ENCODE measurements around the gene RAD51B.
A peak's percentile ranks its signal among the peaks of the same experiment; 100 is the strongest.

The RAD51B gene

DNA sequence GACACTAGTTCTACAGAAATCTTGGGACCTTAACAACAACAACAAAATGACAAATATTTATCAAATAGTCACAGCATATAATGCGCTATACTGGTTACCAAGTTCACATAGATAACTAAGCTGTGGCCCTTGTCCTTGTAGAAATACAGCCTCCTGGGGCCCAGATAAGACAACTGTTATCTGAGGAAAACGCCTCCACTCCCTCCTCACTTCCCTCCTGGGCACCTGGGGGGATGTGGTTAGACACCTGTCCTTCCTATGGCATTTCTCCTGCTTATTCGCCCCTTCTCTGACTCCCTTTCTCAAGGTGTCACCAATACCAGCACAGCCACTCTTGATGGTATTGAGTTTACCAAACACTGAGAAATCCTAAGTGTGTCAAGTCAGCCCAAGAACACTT is 419.4 kb downstream of the RAD51B start:
- Mint-ChIP-seq H3K4me3 (no peak overlapping the region), H3K27ac (peak overlapping the region in 2 of 3 experiments; percentile 93), H3K27me3 (ENCODE audit: low read depth) (no peaks in the 10 kb centered on the region), H3K36me3 (ENCODE audit: low read depth) (no peaks in the 10 kb centered on the region), H3K4me1 (peaks cover 61% of the 10 kb centered on the region), H3K9me3 (peaks cover 2% of the 10 kb centered on the region)
- TF ChIP-seq, protein P1, sequence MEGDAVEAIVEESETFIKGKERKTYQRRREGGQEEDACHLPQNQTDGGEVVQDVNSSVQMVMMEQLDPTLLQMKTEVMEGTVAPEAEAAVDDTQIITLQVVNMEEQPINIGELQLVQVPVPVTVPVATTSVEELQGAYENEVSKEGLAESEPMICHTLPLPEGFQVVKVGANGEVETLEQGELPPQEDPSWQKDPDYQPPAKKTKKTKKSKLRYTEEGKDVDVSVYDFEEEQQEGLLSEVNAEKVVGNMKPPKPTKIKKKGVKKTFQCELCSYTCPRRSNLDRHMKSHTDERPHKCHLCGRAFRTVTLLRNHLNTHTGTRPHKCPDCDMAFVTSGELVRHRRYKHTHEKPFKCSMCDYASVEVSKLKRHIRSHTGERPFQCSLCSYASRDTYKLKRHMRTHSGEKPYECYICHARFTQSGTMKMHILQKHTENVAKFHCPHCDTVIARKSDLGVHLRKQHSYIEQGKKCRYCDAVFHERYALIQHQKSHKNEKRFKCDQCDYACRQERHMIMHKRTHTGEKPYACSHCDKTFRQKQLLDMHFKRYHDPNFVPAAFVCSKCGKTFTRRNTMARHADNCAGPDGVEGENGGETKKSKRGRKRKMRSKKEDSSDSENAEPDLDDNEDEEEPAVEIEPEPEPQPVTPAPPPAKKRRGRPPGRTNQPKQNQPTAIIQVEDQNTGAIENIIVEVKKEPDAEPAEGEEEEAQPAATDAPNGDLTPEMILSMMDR (IDR thresholded peaks at IDR 0.05; ENCODE audit: unreplicated experiment in 3 of 3) = no peak

DNA sequence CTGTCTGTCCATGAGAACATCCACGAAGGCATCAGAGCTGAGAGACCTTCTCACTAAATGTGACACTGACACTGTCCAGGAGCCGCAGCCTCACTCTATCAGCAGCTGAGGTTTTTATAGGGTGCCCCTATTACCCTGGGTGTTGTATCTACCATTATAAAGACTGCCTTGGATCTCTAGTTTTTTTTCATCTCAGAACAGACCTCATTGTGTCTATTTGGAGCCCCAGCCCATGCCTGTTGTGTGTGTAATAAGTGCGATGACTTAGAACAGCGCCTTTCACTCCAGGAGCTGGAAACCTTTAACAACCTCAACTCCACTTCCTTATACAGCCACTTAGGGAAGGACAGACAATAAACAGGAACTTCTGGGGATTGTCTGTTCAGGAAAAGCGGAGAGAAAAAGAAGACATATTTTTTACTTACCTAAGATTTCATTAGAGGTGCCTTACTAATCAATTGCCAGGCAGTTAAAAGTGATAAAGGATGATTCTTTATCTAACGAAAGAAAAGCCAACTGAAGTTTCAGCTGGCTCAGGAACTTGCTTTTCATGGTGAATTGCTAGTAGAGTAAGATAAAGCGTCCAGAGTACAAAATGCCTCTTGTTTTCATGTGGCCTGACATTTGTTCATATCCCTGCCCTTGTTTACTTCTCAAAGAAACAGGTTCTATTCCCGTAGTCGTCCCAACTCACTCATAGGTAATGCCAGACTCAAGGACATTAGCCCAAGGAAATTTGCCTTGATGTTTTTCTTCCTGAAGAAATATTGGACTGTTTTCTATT is 420.6 kb downstream of the RAD51B start:
- Mint-ChIP-seq H3K4me3 (peak overlapping the region in 1 of 3 experiments; percentile 31), H3K4me1 (peaks cover 70% of the 10 kb centered on the region), H3K9me3 (peaks cover 2% of the 10 kb centered on the region), H3K27me3 (ENCODE audit: low read depth) (no peaks in the 10 kb centered on the region), H3K36me3 (ENCODE audit: low read depth) (no peaks in the 10 kb centered on the region), H3K27ac (peak overlapping the region in 2 of 3 experiments; percentile 63 to 93)
- TF ChIP-seq, protein P1 (IDR thresholded peaks at IDR 0.05; ENCODE audit: unreplicated experiment in 3 of 3) = no peak

DNA sequence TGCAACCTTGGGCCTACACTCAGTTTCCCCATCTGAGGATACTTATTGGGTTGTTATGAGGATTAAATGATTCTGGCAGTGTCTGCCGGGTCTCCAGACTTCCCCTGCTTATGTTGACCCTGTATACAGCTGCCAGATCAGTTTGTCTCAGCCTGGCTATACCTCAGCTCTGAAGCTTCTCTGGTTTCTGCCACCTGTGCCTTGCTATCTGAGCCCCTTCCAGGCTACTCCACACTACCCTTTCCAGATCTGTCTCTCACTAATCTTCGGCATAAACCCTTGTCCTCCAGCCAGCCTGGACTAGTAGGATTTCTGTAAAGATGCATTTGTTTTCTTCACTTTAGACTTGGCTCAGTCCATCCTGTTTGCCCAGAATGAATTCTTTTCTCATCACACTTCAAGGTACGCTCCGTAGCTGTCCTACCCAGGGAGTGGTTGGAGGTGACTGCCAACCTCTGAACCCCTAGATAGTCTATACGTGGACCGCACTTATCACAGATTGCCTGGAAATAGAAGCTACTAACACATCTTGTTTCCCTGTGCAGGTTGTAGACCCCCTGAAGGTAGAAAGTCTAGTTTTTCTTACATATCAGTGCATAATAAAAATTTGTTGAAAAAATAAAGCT is 422.4 kb downstream of the RAD51B start:
- Mint-ChIP-seq H3K4me3 (peak overlapping the region in 1 of 3 experiments; percentile 62), H3K36me3 (ENCODE audit: low read depth) (no peaks in the 10 kb centered on the region), H3K27ac (peak overlapping the region in 2 of 3 experiments; percentile 90 to 95), H3K27me3 (ENCODE audit: low read depth) (no peaks in the 10 kb centered on the region), H3K9me3 (peaks cover 2% of the 10 kb centered on the region), H3K4me1 (peaks cover 80% of the 10 kb centered on the region)
- TF ChIP-seq, protein P1 (IDR thresholded peaks at IDR 0.05; ENCODE audit: unreplicated experiment in 3 of 3) = no peak

DNA sequence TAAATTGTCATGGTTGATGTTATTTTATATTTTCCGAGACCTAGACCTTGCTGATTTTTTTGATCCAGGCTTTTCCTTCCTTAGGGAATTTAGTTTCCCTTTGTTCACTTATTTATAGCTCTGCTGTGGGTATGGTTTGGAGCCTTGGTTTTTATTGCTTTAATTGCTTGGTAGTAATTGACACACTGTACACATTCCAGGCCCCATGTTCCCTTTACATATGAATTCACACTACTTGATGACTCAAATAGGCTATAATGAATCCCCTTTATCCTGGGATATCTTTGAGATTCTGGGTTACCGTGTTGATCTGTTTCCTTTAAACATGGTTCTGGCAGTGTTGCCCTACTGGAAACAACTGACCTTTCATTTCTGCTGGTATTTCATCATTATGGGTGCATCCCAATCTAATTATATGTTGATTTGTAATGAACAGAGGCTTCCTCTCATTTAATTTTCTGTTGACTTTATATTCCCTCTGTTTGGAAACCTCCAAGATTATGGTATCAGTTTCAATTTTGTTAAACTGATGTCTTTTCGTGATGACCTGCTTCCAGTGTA is 424.0 kb downstream of the RAD51B start:
- H3K4me3 Mint-ChIP-seq = peak overlapping the region in 1 of 3 experiments; percentile 18
- H3K9me3 Mint-ChIP-seq = peaks cover 2% of the 10 kb centered on the region
- TF ChIP-seq, protein P1 (IDR thresholded peaks at IDR 0.05; ENCODE audit: unreplicated experiment in 3 of 3) = no peak
- peak overlapping the region in 2 of 3 experiments; percentile 96 to 97 for H3K27ac Mint-ChIP-seq
- no peaks in the 10 kb centered on the region for H3K36me3 Mint-ChIP-seq (ENCODE audit: low read depth)
- peaks cover 89% of the 10 kb centered on the region for H3K4me1 Mint-ChIP-seq
- no peaks in the 10 kb centered on the region for H3K27me3 Mint-ChIP-seq (ENCODE audit: low read depth)

DNA sequence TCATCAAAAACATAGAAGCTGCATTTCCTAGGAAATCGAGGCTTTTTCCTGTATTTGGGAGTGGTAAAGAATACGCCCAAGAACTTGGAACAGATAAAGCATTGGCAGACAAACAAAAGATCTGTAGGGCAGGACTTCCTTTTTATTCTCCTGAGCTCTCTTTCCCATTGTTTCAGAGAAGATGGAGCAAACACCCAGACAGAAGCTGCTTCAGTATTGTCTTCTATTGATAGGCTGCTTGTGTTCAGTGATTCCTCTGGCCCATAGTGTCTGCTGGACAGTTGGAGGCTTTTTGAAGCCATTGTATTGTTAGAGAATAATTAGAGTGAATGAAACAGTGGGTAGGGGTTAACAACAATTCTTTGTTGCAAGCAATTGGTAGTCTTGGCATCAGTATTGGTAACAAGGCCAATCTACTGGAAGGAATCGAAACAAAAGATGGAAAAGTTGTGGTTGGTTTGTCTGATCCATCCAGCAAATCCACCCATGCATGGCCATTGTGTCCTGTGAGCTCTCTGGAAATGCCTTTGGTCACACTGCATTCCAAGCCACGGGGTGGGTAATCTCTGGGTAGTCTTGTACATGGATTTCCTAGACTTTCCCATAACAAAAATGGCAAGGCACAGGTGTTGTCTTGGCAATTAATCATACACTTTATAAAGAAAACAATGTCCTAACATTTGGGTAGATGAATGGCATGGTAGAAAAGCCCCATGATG is 424.8 kb downstream of the RAD51B start:
- Mint-ChIP-seq H3K9me3 (peaks cover 2% of the 10 kb centered on the region), H3K4me3 (peak overlapping the region in 2 of 3 experiments; percentile 2 to 23), H3K27ac (peak overlapping the region in 2 of 3 experiments; percentile 96 to 97), H3K27me3 (ENCODE audit: low read depth) (no peaks in the 10 kb centered on the region), H3K36me3 (ENCODE audit: low read depth) (no peaks in the 10 kb centered on the region), H3K4me1 (peaks cover 94% of the 10 kb centered on the region)
- TF ChIP-seq, protein P1 (IDR thresholded peaks at IDR 0.05; ENCODE audit: unreplicated experiment in 3 of 3) = no peak

Measured in nephron (organoid).